ENCODE results near the gene PLEKHM1.

PLEKHM1 gene

DNA sequence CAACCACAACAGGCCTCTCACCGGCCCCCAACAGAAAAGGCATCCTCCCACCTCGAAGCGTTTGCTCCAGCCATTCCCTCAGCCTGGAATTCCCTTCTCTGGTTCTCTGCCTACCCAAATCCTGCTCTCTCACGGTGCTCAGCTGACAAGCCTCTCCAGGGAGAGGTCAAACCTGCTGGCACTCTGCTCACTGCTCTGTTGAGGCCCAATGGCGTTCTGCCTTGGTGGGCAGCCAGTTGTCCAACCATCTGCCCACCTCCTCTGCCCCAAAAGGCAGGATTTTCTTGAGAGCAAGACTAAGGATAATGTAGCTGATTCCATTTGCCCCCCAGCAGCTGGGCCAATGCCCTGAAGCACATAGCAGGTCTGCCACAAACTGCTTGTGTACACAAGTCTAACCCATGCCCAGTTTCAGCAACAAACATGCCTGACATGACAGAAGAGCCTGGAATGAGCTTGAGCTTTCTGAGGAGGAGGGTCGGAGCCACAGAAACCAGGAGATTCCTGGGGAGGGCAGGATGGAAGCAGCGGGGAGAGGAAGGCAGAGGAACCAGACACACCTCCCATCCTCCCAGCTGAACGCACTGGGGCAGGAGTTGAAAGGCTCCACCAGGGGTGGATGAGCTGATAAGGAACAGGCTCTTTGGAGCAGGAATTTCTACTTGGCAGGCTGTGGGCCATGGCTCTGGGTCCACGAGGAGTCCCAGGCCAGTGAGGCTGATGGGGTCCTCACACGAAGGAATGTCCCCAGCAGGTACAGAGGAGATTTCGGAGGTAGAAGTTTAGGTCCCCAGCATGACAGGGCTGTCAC, 81.7 kb downstream of the PLEKHM1 start:
- no peak for ATAC-seq
- no peak for TF ChIP-seq ZNF565 (CRISPR knock-in tag; conservative IDR thresholded peaks at IDR 0.05; ENCODE audit: low read depth)
- no peak for TF ChIP-seq ESRRG (CRISPR knock-in tag; IDR thresholded peaks at IDR 0.05)
- TF ChIP-seq TCF4 (CRISPR knock-in tag; IDR thresholded peaks at IDR 0.05; ENCODE audit: borderline replicate concordance) = no peak
- no peak for TF ChIP-seq RARB (CRISPR knock-in tag; IDR thresholded peaks at IDR 0.05)
- TF ChIP-seq ZNF8 (CRISPR knock-in tag; IDR thresholded peaks at IDR 0.05) = no peak
- TF ChIP-seq ZC3H10 (CRISPR knock-in tag; IDR thresholded peaks at IDR 0.05) = no peak
- no peak for TF ChIP-seq ISL1 (CRISPR knock-in tag; IDR thresholded peaks at IDR 0.05)
- no peak for TF ChIP-seq TOX (CRISPR knock-in tag; IDR thresholded peaks at IDR 0.05; ENCODE audit: borderline replicate concordance)
- no peak for TF ChIP-seq ARNTL (CRISPR knock-in tag; IDR thresholded peaks at IDR 0.05; ENCODE audit: borderline replicate concordance, low read depth)
- TF ChIP-seq OSR1 (CRISPR knock-in tag; IDR thresholded peaks at IDR 0.05) = no peak
- no peak for TF ChIP-seq ZFP3 (CRISPR knock-in tag; IDR thresholded peaks at IDR 0.05)
- no peak for TF ChIP-seq GLIS3 (CRISPR knock-in tag; IDR thresholded peaks at IDR 0.05)
- no peak for TF ChIP-seq PPARA (CRISPR knock-in tag; IDR thresholded peaks at IDR 0.05; ENCODE audit: borderline replicate concordance)
- no peak for TF ChIP-seq ZNF70 (CRISPR knock-in tag; IDR thresholded peaks at IDR 0.05)
- no peak for TF ChIP-seq ZFP30 (CRISPR knock-in tag; IDR thresholded peaks at IDR 0.05)
- TF ChIP-seq, protein P1, sequence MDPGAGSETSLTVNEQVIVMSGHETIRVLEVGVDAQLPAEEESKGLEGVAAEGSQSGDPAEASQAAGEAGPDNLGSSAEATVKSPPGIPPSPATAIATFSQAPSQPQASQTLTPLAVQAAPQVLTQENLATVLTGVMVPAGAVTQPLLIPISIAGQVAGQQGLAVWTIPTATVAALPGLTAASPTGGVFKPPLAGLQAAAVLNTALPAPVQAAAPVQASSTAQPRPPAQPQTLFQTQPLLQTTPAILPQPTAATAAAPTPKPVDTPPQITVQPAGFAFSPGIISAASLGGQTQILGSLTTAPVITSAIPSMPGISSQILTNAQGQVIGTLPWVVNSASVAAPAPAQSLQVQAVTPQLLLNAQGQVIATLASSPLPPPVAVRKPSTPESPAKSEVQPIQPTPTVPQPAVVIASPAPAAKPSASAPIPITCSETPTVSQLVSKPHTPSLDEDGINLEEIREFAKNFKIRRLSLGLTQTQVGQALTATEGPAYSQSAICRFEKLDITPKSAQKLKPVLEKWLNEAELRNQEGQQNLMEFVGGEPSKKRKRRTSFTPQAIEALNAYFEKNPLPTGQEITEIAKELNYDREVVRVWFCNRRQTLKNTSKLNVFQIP (CRISPR knock-in tag; IDR thresholded peaks at IDR 0.05; ENCODE audit: borderline replicate concordance, low read depth) = no peak

DNA sequence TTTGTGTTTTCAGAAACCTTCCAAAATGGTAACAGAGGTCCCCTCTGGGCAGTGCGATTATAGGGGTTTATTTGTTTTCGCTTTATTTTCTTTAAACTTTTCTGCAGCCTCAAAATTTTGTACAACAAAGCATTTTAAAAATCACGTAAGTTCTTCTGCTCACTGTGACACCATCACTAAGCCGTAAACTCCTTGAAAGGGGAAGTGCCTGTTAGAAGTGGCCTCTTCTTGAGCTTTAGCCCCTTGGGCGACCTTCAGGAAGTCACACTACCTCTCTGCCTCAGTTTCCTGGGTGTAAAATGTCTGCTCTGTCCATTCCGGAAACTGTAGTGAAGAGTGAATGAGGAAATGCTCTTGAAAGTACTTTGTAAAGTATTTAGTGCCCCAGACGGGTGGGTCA, 84.4 kb downstream of the PLEKHM1 start:
- no peak for TF ChIP-seq PPARA (CRISPR knock-in tag; IDR thresholded peaks at IDR 0.05; ENCODE audit: borderline replicate concordance)
- no peak for TF ChIP-seq CSRNP3 (CRISPR knock-in tag; IDR thresholded peaks at IDR 0.05)
- no peak for TF ChIP-seq ZNF8 (CRISPR knock-in tag; IDR thresholded peaks at IDR 0.05)
- TF ChIP-seq ZNF70 (CRISPR knock-in tag; IDR thresholded peaks at IDR 0.05) = no peak
- TF ChIP-seq, protein P1 (CRISPR knock-in tag; IDR thresholded peaks at IDR 0.05; ENCODE audit: borderline replicate concordance, low read depth) = no peak
- no peak for TF ChIP-seq SNAI2 (CRISPR knock-in tag; IDR thresholded peaks at IDR 0.05)
- no peak for TF ChIP-seq ZNF565 (CRISPR knock-in tag; conservative IDR thresholded peaks at IDR 0.05; ENCODE audit: low read depth)
- no peak for TF ChIP-seq CSDC2 (CRISPR knock-in tag; IDR thresholded peaks at IDR 0.05)
- no peak for TF ChIP-seq TOX (CRISPR knock-in tag; IDR thresholded peaks at IDR 0.05; ENCODE audit: borderline replicate concordance)
- TF ChIP-seq RARB (CRISPR knock-in tag; IDR thresholded peaks at IDR 0.05) = no peak
- no peak for TF ChIP-seq ARNTL (CRISPR knock-in tag; IDR thresholded peaks at IDR 0.05; ENCODE audit: borderline replicate concordance, low read depth)
- no peak for TF ChIP-seq ZFP30 (CRISPR knock-in tag; IDR thresholded peaks at IDR 0.05)
- no peak for ATAC-seq

GRCh38 chr17:45405250-45406086, 85.1 kb downstream of the PLEKHM1 start:
- ATAC-seq = peak; percentile 90
- TF ChIP-seq OSR1 (CRISPR knock-in tag; IDR thresholded peaks at IDR 0.05) (no peak), ZNF8 (CRISPR knock-in tag; IDR thresholded peaks at IDR 0.05) (no peak), ZNF70 (CRISPR knock-in tag; IDR thresholded peaks at IDR 0.05) (no peak)
- TF ChIP-seq, protein P2, sequence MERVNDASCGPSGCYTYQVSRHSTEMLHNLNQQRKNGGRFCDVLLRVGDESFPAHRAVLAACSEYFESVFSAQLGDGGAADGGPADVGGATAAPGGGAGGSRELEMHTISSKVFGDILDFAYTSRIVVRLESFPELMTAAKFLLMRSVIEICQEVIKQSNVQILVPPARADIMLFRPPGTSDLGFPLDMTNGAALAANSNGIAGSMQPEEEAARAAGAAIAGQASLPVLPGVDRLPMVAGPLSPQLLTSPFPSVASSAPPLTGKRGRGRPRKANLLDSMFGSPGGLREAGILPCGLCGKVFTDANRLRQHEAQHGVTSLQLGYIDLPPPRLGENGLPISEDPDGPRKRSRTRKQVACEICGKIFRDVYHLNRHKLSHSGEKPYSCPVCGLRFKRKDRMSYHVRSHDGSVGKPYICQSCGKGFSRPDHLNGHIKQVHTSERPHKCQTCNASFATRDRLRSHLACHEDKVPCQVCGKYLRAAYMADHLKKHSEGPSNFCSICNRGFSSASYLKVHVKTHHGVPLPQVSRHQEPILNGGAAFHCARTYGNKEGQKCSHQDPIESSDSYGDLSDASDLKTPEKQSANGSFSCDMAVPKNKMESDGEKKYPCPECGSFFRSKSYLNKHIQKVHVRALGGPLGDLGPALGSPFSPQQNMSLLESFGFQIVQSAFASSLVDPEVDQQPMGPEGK (CRISPR knock-in tag; IDR thresholded peaks at IDR 0.05; ENCODE audit: borderline replicate concordance) = no peak
